ENCODE data around the gene ADARB1. TPM values are rescaled to one million over a fixed set of nuclear protein-coding genes. Genes with fewer than 3 reads are reported as not detected.

Gene ADARB1
- total and polyA plus RNA-seq, 2 of the 8 experiments (the other 6 are each of a cell fraction or from before 2014, with no cell fraction given), result 4.7 to 14.9 TPM

GRCh38 chr21:45234965-45235364 is 160.6 kb downstream of the ADARB1 start (continued):
- TF ChIP-seq HDAC2 (IDR thresholded peaks at IDR 0.05; ENCODE audit: borderline replicate concordance in 1 of 2, low read depth in 2 of 2, low read length in 2 of 2) (no peak), RNF2 (IDR thresholded peaks at IDR 0.05; ENCODE audit: borderline replicate concordance, low read depth, low read length, missing control alignments, poor library complexity, severe bottlenecking) (no peak)

All from H1 (cell line).